HepG2 (cell line): ENCODE data around the gene ZNF782. TPM values are rescaled to one million over a fixed set of nuclear protein-coding genes. Genes with fewer than 3 reads are reported as not detected.
A peak's percentile ranks its signal among the peaks of the same experiment; 100 is the strongest.

Source experiments
- PHF20 ChIP-seq: sonication (generic); formaldehyde crosslinking; IDR thresholded peaks from 2 replicates; pipeline ENCODE4 v1.5.0; 2020; ENCODE audit warnings: mild to moderate bottlenecking, missing genetic modification reagents
- PHF5A ChIP-seq: IDR thresholded peaks from one replicate; pipeline ENCODE4 v1.6.1; 2018; ENCODE audit warnings: low read depth, missing genetic modification reagents; ENCODE audit not compliant: unreplicated experiment
- SIX1 ChIP-seq: sonication (generic); formaldehyde crosslinking; IDR thresholded peaks from 2 replicates; pipeline ENCODE4 v1.4.0; 2020; ENCODE audit warnings: missing genetic modification reagents, borderline replicate concordance
- SOX13 ChIP-seq, 3 experiments: fragments of 450-650 bp in 1 of 3; sonication (generic) in 1 of 3; formaldehyde crosslinking in 1 of 3; IDR thresholded peaks in 2 of 3; conservative IDR thresholded peaks in 1 of 3; 2 replicates each; pipeline versions ENCODE4 v1.5.0 to v1.6.1; 2016 to 2020; ENCODE audit warnings: antibody characterized with exemption in 1 of 3, mild to moderate bottlenecking in 1 of 3, missing compliant biosample characterization in 1 of 3, missing genetic modification reagents in 1 of 3, moderate library complexity in 1 of 3
- ZFX ChIP-seq: sonication (generic); formaldehyde crosslinking; IDR thresholded peaks from 2 replicates; pipeline ENCODE4 v1.4.0; 2020; ENCODE audit warnings: mild to moderate bottlenecking, low read depth, missing genetic modification reagents, moderate library complexity
- ZNF614 ChIP-seq: IDR thresholded peaks from 2 replicates; pipeline ENCODE4 v1.6.1; 2018; ENCODE audit warnings: missing biosample characterization, missing genetic modification reagents, inconsistent platforms, borderline replicate concordance
- polyA plus RNA-seq, 8 experiments: library from polyadenylated mRNA; depleted of rRNA in 3 of 8; stranded (reverse) in 7 of 8; unstranded in 1 of 8; fragments of >200 nt; fragmentation: Illumina TruSeq in 4 of 8; extraction: Trizol in 4 of 8; gene quantifications; 2 replicates each; pipeline versions ENCODE4 v1.2.1 to v1.2.3, GENCODE V29; 2011 to 2016; ENCODE audit warnings: low read depth in 4 of 8, missing spikeins in 1 of 8, mixed read lengths in 1 of 8; ENCODE audit not compliant: insufficient read depth in 1 of 8
- total RNA-seq, 5 experiments: library from RNA; depleted of rRNA; stranded (reverse); fragments of >200 nt; fragmentation: Illumina TruSeq; extraction: Trizol; gene quantifications; 2 replicates each; pipeline ENCODE4 v1.2.3, GENCODE V29; 2016; ENCODE audit warnings: low read depth in 1 of 5
- TF ChIP-seq, protein P1 (sequence below): sonication (generic); formaldehyde crosslinking; IDR thresholded peaks from 2 replicates; pipeline ENCODE4 v1.4.0; 2020; ENCODE audit warnings: mild to moderate bottlenecking, missing genetic modification reagents
- TF ChIP-seq, protein P2 (sequence below): sonication (generic); formaldehyde crosslinking; IDR thresholded peaks from 2 replicates; pipeline ENCODE4 v1.8.0; 2022; ENCODE audit warnings: low read depth, missing genetic modification reagents
- TF ChIP-seq, protein P3 (sequence below): sonication (generic); formaldehyde crosslinking; IDR thresholded peaks from 2 replicates; pipeline ENCODE4 v1.8.0; 2022; ENCODE audit warnings: mild to moderate bottlenecking, missing genetic modification reagents, borderline replicate concordance
- TF ChIP-seq, protein P4 (sequence below): sonication (generic); formaldehyde crosslinking; conservative IDR thresholded peaks from 2 replicates; pipeline ENCODE4 v1.8.0; 2022; ENCODE audit warnings: low read depth, missing genetic modification reagents
- TF ChIP-seq, protein P5 (sequence below): sonication (generic); formaldehyde crosslinking; IDR thresholded peaks from 2 replicates; pipeline ENCODE4 v1.8.1; 2023; ENCODE audit warnings: mild to moderate bottlenecking, missing genetic modification reagents, borderline replicate concordance
- TF ChIP-seq, protein P6 (sequence below): IDR thresholded peaks from 2 replicates; pipeline ENCODE4 v1.6.1; 2016; ENCODE audit warnings: low read depth
- TF ChIP-seq, protein P7 (sequence below): sonication (generic); formaldehyde crosslinking; conservative IDR thresholded peaks from 2 replicates; pipeline ENCODE4 v1.4.0; 2020; ENCODE audit warnings: mild to moderate bottlenecking, missing genetic modification reagents, moderate library complexity
- TF ChIP-seq, protein P8 (sequence below): sonication (generic); formaldehyde crosslinking; IDR thresholded peaks from 2 replicates; pipeline ENCODE4 v1.5.0; 2020; ENCODE audit warnings: mild to moderate bottlenecking, missing genetic modification reagents

ZNF782 gene
- total and polyA plus RNA-seq, 2 of the 13 experiments (the other 11 are each of a cell fraction or from before 2014, with no cell fraction given) = 1.4 to 4.9 TPM

DNA sequence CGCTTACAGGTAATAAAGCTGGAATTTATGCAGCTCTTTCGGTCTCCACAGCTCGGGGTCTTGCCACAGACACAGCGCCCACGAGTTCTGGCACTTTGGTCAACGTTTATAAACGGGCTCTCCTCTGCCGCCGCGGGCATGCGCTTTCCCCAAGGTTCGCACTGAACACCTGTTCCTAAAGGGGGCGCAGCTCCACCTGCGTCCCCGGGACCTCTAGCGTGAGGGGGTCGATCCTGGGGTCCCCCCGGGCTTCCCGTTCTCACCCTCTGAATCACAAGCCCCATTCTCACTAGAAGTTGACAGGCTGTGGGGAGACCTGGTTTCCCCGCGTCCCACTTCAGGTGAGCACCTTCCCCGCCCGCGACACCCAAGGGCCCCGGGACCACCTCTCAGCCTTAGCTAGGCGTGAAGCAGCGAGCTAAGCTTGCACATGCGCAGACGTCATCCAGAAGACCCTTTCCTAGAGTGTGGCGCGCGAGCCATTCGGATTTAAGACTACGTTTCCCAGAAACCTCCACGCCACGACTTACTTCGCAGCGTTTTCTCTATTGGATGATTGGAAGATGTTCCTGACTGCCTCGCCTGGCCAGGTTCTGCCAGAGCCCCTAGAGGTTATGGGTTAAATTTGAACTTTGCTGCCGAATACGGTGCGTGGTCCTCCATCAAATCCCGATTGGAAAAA lies 21.3 kb upstream of the ZNF782 start (continued):
- TF ChIP-seq ZNF614 (CRISPR knock-in tag) = no peak
- TF ChIP-seq PHF5A (CRISPR knock-in tag) = peak; percentile 3
- TF ChIP-seq, protein P1, sequence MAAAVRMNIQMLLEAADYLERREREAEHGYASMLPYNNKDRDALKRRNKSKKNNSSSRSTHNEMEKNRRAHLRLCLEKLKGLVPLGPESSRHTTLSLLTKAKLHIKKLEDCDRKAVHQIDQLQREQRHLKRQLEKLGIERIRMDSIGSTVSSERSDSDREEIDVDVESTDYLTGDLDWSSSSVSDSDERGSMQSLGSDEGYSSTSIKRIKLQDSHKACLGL (CRISPR knock-in tag) = 0 out of 2 replicates have a peak, but pooled peaks have one; percentile 25
- TF ChIP-seq, protein P2, sequence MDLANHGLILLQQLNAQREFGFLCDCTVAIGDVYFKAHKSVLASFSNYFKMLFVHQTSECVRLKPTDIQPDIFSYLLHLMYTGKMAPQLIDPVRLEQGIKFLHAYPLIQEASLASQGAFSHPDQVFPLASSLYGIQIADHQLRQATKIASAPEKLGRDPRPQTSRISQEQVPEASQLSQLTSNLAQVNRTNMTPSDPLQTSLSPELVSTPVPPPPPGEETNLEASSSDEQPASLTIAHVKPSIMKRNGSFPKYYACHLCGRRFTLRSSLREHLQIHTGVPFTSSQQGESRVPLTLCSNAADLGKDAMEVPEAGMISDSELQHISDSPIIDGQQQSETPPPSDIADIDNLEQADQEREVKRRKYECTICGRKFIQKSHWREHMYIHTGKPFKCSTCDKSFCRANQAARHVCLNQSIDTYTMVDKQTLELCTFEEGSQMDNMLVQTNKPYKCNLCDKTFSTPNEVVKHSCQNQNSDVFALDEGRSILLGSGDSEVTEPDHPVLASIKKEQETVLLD (CRISPR knock-in tag) = no peak
- TF ChIP-seq, protein P3, sequence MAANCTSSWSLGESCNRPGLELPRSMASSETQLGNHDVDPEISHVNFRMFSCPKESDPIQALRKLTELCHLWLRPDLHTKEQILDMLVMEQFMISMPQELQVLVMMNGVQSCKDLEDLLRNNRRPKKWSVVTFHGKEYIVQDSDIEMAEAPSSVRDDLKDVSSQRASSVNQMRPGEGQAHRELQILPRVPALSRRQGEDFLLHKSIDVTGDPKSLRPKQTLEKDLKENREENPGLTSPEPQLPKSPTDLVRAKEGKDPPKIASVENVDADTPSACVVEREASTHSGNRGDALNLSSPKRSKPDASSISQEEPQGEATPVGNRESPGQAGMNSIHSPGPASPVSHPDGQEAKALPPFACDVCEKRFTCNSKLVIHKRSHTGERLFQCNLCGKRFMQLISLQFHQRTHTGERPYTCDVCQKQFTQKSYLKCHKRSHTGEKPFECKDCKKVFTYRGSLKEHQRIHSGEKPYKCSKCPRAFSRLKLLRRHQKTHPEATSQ (CRISPR knock-in tag) = no peak
- TF ChIP-seq, protein P4, sequence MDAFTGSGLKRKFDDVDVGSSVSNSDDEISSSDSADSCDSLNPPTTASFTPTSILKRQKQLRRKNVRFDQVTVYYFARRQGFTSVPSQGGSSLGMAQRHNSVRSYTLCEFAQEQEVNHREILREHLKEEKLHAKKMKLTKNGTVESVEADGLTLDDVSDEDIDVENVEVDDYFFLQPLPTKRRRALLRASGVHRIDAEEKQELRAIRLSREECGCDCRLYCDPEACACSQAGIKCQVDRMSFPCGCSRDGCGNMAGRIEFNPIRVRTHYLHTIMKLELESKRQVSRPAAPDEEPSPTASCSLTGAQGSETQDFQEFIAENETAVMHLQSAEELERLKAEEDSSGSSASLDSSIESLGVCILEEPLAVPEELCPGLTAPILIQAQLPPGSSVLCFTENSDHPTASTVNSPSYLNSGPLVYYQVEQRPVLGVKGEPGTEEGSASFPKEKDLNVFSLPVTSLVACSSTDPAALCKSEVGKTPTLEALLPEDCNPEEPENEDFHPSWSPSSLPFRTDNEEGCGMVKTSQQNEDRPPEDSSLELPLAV = no peak
- TF ChIP-seq, protein P5, sequence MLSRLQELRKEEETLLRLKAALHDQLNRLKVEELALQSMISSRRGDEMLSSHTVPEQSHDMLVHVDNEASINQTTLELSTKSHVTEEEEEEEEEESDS (CRISPR knock-in tag) = no peak
- TF ChIP-seq, protein P6, sequence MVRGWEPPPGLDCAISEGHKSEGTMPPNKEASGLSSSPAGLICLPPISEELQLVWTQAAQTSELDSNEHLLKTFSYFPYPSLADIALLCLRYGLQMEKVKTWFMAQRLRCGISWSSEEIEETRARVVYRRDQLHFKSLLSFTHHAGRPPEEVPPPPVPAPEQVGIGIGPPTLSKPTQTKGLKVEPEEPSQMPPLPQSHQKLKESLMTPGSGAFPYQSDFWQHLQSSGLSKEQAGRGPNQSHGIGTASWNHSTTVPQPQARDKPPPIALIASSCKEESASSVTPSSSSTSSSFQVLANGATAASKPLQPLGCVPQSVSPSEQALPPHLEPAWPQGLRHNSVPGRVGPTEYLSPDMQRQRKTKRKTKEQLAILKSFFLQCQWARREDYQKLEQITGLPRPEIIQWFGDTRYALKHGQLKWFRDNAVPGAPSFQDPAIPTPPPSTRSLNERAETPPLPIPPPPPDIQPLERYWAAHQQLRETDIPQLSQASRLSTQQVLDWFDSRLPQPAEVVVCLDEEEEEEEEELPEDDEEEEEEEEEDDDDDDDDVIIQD (CRISPR knock-in tag) = peak; percentile 76; the same call in 1 of the 2 replicates
- TF ChIP-seq, protein P7, sequence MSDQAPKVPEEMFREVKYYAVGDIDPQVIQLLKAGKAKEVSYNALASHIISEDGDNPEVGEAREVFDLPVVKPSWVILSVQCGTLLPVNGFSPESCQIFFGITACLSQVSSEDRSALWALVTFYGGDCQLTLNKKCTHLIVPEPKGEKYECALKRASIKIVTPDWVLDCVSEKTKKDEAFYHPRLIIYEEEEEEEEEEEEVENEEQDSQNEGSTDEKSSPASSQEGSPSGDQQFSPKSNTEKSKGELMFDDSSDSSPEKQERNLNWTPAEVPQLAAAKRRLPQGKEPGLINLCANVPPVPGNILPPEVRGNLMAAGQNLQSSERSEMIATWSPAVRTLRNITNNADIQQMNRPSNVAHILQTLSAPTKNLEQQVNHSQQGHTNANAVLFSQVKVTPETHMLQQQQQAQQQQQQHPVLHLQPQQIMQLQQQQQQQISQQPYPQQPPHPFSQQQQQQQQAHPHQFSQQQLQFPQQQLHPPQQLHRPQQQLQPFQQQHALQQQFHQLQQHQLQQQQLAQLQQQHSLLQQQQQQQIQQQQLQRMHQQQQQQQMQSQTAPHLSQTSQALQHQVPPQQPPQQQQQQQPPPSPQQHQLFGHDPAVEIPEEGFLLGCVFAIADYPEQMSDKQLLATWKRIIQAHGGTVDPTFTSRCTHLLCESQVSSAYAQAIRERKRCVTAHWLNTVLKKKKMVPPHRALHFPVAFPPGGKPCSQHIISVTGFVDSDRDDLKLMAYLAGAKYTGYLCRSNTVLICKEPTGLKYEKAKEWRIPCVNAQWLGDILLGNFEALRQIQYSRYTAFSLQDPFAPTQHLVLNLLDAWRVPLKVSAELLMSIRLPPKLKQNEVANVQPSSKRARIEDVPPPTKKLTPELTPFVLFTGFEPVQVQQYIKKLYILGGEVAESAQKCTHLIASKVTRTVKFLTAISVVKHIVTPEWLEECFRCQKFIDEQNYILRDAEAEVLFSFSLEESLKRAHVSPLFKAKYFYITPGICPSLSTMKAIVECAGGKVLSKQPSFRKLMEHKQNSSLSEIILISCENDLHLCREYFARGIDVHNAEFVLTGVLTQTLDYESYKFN (CRISPR knock-in tag) = peak; percentile 17
- peak; percentile 58; the same call in 1 of the 2 replicates for TF ChIP-seq PHF20 (CRISPR knock-in tag)
- TF ChIP-seq ZFX (CRISPR knock-in tag) = peak; percentile 67
- no peak for TF ChIP-seq SIX1 (CRISPR knock-in tag)
- TF ChIP-seq, protein P8, sequence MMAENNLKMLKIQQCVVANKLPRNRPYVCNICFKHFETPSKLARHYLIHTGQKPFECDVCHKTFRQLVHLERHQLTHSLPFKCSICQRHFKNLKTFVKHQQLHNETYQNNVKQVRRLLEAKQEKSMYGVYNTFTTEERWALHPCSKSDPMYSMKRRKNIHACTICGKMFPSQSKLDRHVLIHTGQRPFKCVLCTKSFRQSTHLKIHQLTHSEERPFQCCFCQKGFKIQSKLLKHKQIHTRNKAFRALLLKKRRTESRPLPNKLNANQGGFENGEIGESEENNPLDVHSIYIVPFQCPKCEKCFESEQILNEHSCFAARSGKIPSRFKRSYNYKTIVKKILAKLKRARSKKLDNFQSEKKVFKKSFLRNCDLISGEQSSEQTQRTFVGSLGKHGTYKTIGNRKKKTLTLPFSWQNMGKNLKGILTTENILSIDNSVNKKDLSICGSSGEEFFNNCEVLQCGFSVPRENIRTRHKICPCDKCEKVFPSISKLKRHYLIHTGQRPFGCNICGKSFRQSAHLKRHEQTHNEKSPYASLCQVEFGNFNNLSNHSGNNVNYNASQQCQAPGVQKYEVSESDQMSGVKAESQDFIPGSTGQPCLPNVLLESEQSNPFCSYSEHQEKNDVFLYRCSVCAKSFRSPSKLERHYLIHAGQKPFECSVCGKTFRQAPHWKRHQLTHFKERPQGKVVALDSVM = no peak
- TF ChIP-seq SOX13 (IDR thresholded peaks at IDR 0.05) = no peak
- no peak for TF ChIP-seq SOX13 (CRISPR knock-in tag; conservative IDR thresholded peaks at IDR 0.05 in 1 of 2, IDR thresholded peaks at IDR 0.05 in 1 of 2)
